Hair follicular keratinocyte (primary cell): Measurements from ENCODE around the gene HTR4. TPM values are rescaled to one million over a fixed set of nuclear protein-coding genes. Genes with fewer than 3 reads are reported as not detected.

Source experiments
- total RNA-seq: library from RNA; depleted of rRNA; stranded (reverse); fragments of >200 nt; gene quantifications from 2 replicates; pipeline ENCODE4 v1.2.3, GENCODE V29; 2015

HTR4 gene, protein sequence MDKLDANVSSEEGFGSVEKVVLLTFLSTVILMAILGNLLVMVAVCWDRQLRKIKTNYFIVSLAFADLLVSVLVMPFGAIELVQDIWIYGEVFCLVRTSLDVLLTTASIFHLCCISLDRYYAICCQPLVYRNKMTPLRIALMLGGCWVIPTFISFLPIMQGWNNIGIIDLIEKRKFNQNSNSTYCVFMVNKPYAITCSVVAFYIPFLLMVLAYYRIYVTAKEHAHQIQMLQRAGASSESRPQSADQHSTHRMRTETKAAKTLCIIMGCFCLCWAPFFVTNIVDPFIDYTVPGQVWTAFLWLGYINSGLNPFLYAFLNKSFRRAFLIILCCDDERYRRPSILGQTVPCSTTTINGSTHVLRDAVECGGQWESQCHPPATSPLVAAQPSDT
- total RNA-seq = not detected in 2 replicates

DNA sequence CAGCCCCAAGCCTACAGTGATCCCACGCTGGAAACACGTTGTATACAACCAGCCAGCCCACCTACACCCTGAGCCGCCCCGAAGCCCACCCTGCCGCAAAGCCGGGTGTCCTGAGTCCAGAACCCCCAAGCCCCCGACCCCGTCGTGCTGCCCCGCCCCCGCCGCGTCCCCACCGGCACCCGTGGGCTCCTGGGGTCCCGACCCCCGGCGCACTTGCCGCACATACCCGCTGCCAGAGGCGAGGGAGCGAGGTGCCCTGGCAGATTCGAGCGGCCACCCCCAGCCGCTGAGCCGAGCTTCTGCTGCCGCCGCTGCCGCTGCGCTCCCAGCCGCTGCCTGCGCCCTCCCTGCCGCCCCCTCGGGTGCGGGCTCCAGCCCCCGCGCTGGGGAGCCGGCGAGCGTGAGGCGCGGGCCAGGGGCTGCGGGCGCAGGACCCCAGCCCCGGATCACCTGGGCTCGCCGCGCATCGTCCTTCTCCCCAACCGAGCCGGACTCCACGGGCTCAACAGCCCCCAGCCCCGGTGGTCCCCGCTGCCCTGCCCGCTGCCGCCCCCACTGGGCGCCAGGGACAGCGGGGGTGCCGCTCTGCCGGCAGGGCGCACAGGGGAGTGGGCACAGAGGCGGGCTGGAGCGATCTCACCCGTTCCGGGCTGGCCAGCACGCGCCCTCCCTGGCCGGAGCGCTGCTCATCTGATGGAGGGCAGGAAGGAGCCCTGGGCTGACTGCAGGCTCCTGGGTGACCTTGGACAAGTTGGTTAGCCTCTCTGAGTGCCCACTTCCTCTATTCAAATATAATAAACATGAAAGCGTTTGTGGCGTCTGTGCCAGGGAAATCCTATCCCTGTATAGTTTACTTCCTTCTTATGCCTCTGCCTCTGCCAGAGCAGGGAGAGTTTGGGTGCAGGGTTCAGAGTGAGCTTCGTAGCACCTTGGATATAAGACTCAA is at the start of gene HTR4:
Gene HTR4, minus strand, starts transcription at position 692 of the 946 bp plus-strand sequence. CDS start 17,513 bp downstream, outside the sequence.

Other genes starting within 250 kb of the HTR4 start
- gene ADRB2, start 172.1 kb upstream of the HTR4 start, total RNA-seq = 10.6 and 11.9 TPM in 2 replicates